HPDE6-E6E7 (cell line): ENCODE measurements around the gene ZMYND12.

Experiments
- DNase-seq: peaks from one replicate; pipeline ENCODE4 v3.0.0; 2011; ENCODE audit warnings: missing footprints; ENCODE audit errors: extremely low spot score

ZMYND12 gene

DNA sequence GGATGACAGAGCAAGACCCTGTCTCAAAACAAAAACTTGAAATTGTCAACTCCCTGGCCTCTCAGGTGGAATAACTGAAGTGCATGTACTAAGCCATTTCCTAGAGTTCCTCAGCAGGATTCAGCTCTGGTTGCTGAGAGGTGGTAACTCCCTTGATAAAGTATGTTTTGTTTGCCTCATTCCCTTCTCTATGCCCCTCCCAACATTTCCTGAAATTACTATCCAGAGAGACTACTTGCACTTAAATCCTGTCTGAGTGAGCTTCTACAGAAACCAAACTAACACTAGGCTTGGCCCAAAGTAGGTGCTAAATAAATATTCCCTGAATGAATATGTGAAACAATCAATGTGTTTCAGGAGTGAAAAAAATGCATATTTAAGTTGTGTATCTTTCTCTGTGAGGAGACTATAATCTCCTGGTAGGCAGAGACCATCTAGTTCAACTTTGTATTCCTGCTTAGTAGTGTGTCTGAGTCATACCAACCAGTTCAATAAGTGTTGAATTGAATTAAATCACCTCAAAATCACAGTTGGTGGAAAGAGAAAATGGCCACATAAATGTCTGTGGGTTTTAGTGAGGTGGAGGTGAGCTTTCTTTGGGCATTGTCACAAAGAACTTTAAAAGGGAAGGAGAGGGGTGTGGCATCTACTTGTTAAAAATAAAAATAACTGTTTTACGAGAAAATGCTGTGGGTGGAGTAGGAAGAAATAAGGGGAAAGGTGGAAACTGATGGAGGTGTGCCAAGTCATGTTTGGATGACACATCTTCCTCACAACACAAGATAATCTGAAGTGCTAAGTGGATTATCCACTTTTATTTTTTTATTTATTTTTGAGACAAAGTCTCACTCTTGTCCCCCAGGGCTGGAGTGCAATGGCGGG, 62.6 kb downstream of the ZMYND12 start:
- DNase-seq = no peak

DNA sequence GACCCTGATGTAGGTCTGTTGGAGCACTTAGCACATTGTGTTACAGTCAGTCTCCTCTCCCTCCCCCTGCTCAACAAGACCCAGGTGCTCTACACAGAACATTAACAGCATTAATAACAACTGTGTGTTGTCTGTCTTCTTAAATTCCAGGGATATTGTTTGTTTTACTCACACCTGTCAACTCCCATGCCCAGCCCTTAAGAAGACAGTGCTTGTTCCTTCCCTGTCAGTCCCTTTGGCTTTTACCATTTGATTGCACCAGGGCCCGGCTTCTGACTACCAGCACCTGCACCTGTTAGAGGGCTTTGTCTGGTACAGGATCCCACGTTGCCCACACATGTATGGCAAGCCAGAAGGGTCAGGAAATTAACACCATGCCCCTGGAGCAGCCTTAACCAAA, 63.6 kb downstream of the ZMYND12 start:
- DNase-seq = no peak

DNA sequence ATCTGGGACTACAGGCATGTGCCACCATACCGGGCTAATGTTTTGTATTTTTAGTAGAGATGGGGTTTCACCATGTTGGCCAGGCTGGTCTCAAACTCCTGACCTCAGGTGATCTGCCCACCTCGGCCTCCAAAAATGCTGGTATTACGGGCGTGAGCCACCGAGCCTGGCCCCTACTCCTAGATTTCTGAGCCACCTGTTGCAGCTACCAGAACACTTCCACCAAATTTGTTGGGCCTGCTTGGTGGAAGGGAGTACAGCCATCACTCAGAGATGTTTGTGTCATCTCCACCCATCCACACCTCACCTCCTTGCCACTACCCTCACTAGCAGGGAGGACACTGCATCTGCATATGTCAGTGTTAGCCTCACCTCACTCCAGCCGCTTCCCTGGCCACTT, 69.8 kb downstream of the ZMYND12 start:
- no peak for DNase-seq

DNA sequence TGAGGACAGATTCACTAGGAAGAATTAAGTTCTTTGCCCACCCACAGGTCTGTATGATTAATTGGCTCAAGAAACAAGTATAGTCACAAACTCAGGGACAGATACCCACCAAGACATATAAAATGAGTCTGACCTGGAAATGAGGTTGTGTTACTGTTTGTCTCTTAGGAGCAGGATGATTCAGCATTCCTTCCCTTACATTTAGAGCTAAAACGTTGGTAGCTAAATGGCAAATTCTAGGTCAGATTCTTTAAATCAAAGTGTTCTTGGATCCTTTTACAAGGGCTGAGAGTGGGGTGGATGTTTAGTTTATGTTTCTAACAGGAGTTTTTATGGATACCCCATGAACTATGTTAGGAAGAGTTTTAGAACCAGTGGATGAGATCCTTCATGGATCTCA, 70.5 kb downstream of the ZMYND12 start:
- DNase-seq = no peak

DNA sequence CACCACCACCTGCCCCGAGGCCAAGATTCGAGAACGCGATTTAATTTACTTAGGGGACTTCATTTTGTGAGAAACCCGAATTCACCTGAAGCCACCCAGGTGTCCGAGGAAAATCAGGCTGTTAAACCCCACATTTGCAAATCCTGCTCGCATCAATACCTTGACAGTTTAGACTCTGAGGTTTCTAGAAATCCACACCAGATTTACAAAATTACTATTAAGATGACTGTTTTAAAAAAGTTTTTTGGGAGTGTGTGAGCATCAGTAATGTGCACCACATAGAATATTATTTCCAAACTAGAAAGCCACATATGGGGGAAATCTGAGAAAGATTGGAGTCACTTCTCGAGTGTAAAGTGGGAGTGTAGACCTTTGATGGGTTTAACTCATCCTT, 74.5 kb downstream of the ZMYND12 start:
- DNase-seq = no peak

DNA sequence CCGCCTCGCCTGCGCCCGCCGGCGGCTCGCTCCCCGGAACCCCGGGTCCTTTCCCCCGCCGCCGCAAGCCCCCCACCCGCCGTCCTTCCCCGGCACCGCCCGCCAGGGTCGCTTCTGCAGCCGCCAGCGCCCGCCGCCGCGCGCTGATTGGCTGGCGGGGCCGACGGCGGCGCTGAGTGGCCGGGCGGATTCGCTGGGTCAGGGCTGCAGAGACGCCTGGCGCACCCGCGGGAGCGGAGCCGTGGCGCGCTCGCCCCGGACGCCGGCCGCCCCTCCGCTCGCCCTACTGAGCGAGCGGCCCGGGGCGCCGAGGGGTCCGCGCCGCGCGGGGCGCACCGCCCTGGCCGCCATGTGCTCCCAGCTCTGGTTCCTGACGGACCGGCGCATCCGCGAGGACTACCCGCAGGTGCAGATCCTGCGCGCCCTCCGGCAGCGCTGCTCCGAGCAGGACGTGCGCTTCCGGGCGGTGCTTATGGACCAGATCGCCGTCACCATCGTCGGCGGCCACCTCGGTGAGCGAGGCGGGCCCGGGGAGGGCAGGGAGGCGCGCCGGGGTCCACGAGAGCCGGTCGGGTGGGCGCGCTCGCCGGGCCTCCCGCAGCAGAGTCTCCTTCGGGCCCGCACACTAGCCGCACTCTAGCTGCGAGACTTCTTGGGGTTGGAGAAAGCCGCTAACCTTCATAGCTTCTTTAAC, 75.1 kb downstream of the ZMYND12 start, which contains the start of gene RIMKLA:
RIMKLA (plus strand) TSS at position 207 of the 694 bp plus-strand sequence; CDS start at position 350, 143 bp downstream.
- no peak for DNase-seq
